ENCODE results near the gene ANKS3. TPM values are rescaled to one million over a fixed set of nuclear protein-coding genes. Genes with fewer than 3 reads are reported as not detected.

Gene ANKS3
- total and polyA plus RNA-seq, 2 donors (not counting 3 experiments of a cell fraction or from before 2014, with no cell fraction given) = 13.9 to 24.0 TPM

DNA sequence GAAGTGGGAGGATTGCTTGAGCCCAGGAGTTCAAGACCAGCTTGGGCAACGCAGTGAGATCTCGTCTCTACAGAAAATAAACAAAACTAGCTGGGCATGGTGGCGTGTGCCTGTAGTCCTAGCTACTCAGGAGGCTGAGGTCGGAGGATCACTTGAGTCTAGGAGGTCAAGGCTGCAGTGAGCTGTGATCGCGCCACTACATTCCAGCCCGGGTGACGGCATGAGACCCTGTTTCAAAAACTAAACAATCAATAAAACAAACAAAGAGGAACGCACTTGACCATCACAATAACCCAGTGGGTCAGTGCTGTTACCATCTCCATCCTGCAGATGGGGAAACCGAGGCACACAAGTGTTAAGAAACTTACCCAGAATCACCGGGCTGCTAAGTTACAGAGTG, 19.2 kb upstream of the ANKS3 start:
- H3K9me1 ChIP-seq (replicated peaks; ENCODE audit: control insufficient read depth, extremely low read depth, insufficient read depth, low read length) = no peaks in the 10 kb centered on the region
- ChIA-PET POLR2A (no interaction called here), CTCF (no interaction called here)
- H3K36me3 ChIP-seq (ENCODE audit: control insufficient read depth in 2 of 2, extremely low read depth in 1 of 2, insufficient read depth in 2 of 2, low read length in 2 of 2) = peaks cover 9 to 23% of the 10 kb centered on the region in 2 experiments
- no peak overlapping the region for H3K27ac ChIP-seq (ENCODE audit: insufficient read depth, low read depth, low read length)
- FAIRE-seq (no peak), DNase-seq (ENCODE audit: low read depth, low spot score) (no peak)
- no peaks in the 10 kb centered on the region for H4K20me1 ChIP-seq (replicated peaks; ENCODE audit: control insufficient read depth, extremely low read depth, insufficient read depth, low read length)
- dilution Hi-C loops (cut with MboI; ENCODE audit: extremely low pct_ligation_motif_present, low sequenced_read_pairs) (no loop called here), intact Hi-C loops (cut with micrococcal nuclease) (no loop called here)
- BruUV-seq (replicated peaks) = no TSS peak
- H3K9ac ChIP-seq (replicated peaks; ENCODE audit: extremely low read depth, insufficient read depth, low read length) = no peak overlapping the region
- H3K4me2 ChIP-seq (ENCODE audit: insufficient read depth, low read length) = no peak overlapping the region
- no peak overlapping the region for H3K4me3 ChIP-seq (replicated peaks in 1 of 3; ENCODE audit: insufficient read depth in 1 of 3, low read depth in 1 of 3, low read length in 3 of 3)
- peaks cover 2% of the 10 kb centered on the region for H3K79me2 ChIP-seq (ENCODE audit: control insufficient read depth, insufficient read depth, low read length)
- TF ChIP-seq, protein P1, sequence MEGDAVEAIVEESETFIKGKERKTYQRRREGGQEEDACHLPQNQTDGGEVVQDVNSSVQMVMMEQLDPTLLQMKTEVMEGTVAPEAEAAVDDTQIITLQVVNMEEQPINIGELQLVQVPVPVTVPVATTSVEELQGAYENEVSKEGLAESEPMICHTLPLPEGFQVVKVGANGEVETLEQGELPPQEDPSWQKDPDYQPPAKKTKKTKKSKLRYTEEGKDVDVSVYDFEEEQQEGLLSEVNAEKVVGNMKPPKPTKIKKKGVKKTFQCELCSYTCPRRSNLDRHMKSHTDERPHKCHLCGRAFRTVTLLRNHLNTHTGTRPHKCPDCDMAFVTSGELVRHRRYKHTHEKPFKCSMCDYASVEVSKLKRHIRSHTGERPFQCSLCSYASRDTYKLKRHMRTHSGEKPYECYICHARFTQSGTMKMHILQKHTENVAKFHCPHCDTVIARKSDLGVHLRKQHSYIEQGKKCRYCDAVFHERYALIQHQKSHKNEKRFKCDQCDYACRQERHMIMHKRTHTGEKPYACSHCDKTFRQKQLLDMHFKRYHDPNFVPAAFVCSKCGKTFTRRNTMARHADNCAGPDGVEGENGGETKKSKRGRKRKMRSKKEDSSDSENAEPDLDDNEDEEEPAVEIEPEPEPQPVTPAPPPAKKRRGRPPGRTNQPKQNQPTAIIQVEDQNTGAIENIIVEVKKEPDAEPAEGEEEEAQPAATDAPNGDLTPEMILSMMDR (IDR thresholded peaks at IDR 0.05; ENCODE audit: extremely low read depth in 1 of 2, insufficient read depth in 1 of 2, low read depth in 1 of 2, low read length in 2 of 2) = no peak
- TF ChIP-seq GATA2 (IDR thresholded peaks at IDR 0.05; ENCODE audit: insufficient read depth, insufficient read length, low read depth, low read length) (no peak), EZH2 (IDR thresholded peaks at IDR 0.05; ENCODE audit: borderline replicate concordance, low read depth, low read length, severe bottlenecking) (no peak), FOS (IDR thresholded peaks at IDR 0.05; ENCODE audit: borderline replicate concordance, insufficient read depth, low read length) (no peak), POLR2A (IDR thresholded peaks at IDR 0.05; ENCODE audit: low read depth, low read length) (no peak), POLR2AphosphoS5 (IDR thresholded peaks at IDR 0.05; ENCODE audit: insufficient read depth, low read depth, low read length) (no peak), JUN (IDR thresholded peaks at IDR 0.05; ENCODE audit: borderline replicate concordance, insufficient read depth, insufficient read length, low read depth) (no peak), MYC (IDR thresholded peaks at IDR 0.05; ENCODE audit: low read depth, low read length) (no peak)
- TF ChIP-seq, protein P2, sequence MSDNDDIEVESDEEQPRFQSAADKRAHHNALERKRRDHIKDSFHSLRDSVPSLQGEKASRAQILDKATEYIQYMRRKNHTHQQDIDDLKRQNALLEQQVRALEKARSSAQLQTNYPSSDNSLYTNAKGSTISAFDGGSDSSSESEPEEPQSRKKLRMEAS (IDR thresholded peaks at IDR 0.05; ENCODE audit: insufficient read depth, insufficient read length) = no peak
- H3K27me3 ChIP-seq (ENCODE audit: control insufficient read depth in 2 of 2, insufficient read depth in 2 of 2, low read length in 2 of 2) = no peaks in the 10 kb centered on the region
- no peaks in the 10 kb centered on the region for H3K9me3 ChIP-seq (replicated peaks; ENCODE audit: control insufficient read depth, insufficient read depth, low read length)
- no peaks in the 10 kb centered on the region for H3K4me1 ChIP-seq (ENCODE audit: control insufficient read depth, extremely low read depth, insufficient read depth, low read length)
- no peak overlapping the region for H2AFZ ChIP-seq (ENCODE audit: low read depth, low read length)
